ENCODE data around the gene JHY.

DNA sequence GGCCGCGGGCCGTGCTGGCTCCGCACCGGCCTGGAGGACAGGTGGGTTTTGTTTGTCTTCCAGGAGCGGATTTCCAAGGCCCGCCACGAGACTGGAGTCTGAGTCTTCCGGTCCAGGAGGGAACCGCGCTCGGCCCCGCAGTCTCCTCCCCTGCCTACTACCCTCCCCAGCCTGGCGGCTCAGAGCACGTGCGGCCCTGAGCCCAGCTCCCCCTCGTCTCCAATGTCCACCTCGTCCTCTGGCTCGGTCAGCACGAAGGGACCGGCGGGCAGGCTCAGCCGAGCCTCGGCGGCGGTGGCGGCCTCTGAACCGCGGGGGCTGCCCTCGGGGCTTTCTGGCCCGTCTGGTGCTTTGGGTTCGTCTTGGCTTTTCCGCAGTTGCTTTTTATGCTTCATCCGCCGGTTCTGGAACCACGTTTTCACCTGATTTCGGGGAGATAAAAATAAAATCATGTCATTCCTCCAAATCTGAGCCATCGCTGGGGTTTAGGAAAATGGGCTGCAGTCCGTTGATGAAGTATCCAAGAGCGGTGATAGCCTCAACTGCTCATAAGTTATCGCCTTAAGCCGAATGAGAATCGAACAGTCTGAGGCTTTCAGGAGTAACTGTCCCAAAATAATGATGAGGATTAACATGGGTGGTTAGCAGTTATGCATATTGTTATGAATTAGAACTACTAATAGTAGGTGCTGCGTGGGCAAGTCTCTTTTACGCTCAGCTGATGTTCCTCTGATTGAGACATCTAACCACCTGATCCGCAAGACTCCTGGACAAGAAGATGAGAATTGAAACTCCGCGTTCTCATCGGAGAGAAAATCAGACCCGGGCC is 95.1 kb downstream of the JHY start:
- TF ChIP-seq, protein P1, sequence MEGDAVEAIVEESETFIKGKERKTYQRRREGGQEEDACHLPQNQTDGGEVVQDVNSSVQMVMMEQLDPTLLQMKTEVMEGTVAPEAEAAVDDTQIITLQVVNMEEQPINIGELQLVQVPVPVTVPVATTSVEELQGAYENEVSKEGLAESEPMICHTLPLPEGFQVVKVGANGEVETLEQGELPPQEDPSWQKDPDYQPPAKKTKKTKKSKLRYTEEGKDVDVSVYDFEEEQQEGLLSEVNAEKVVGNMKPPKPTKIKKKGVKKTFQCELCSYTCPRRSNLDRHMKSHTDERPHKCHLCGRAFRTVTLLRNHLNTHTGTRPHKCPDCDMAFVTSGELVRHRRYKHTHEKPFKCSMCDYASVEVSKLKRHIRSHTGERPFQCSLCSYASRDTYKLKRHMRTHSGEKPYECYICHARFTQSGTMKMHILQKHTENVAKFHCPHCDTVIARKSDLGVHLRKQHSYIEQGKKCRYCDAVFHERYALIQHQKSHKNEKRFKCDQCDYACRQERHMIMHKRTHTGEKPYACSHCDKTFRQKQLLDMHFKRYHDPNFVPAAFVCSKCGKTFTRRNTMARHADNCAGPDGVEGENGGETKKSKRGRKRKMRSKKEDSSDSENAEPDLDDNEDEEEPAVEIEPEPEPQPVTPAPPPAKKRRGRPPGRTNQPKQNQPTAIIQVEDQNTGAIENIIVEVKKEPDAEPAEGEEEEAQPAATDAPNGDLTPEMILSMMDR (IDR thresholded peaks at IDR 0.05) = no peak
- TF ChIP-seq ELF1 (IDR thresholded peaks at IDR 0.05) = no peak
- TF ChIP-seq, protein P2, sequence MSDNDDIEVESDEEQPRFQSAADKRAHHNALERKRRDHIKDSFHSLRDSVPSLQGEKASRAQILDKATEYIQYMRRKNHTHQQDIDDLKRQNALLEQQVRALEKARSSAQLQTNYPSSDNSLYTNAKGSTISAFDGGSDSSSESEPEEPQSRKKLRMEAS (IDR thresholded peaks at IDR 0.05; ENCODE audit: low read depth) = no peak

Data from SK-N-SH (cell line).